Esophagus squamous epithelium (tissue), 4 donors: Measurements from ENCODE around the gene ABCC1.

Source experiments
- CTCF ChIP-seq, 6 experiments: fragments of 450-650 bp in 4 of 6; fragments of 200-600 bp in 2 of 6; sonication (generic) in 2 of 6; IDR thresholded peaks; one replicate each; pipeline ENCODE4 v1.5.1; 2016 to 2019; ENCODE audit warnings: antibody characterized with exemption in 6 of 6, mild to moderate bottlenecking in 4 of 6, moderate library complexity in 4 of 6
- POLR2A ChIP-seq, 4 donors: fragments of 450-650 bp; IDR thresholded peaks; one replicate each; pipeline ENCODE4 v1.6.1; 2017; ENCODE audit warnings: antibody characterized with exemption in 4 of 4, mild to moderate bottlenecking in 4 of 4, moderate library complexity in 3 of 4

- no peak for TF ChIP-seq CTCF (IDR thresholded peaks at IDR 0.05)
- TF ChIP-seq POLR2A (IDR thresholded peaks at IDR 0.05) = no peak
Measured at GRCh38 chr16:15976929-15977637, 27.7 kb downstream of the ABCC1 start.
